Nephron (organoid): ENCODE data around the gene UXS1.

ENCODE experiments used
- H3K27ac Mint-ChIP-seq, 3 experiments: 2 replicates each; pipeline ENCODE4 v1.8.0; 2020; ENCODE audit warnings: mixed read lengths in 3 of 3, mild to moderate bottlenecking in 2 of 3, moderate library complexity in 1 of 3
- H3K27me3 Mint-ChIP-seq: 2 replicates; pipeline ENCODE4 v1.8.0; 2021; ENCODE audit warnings: low read depth, mild to moderate bottlenecking, moderate library complexity, mixed read lengths
- H3K36me3 Mint-ChIP-seq: 2 replicates; pipeline ENCODE4 v1.8.0; 2020; ENCODE audit warnings: low read depth, mixed read lengths
- H3K4me1 Mint-ChIP-seq: 2 replicates; pipeline ENCODE4 v1.8.0; 2020; ENCODE audit warnings: mixed read lengths
- H3K4me3 Mint-ChIP-seq, 3 experiments: 2 replicates each; pipeline ENCODE4 v1.8.0; 2020; ENCODE audit warnings: mild to moderate bottlenecking in 3 of 3, mixed read lengths in 3 of 3, moderate library complexity in 2 of 3
- H3K9me3 Mint-ChIP-seq: 2 replicates; pipeline ENCODE4 v1.8.0; 2020; ENCODE audit warnings: mixed read lengths
- TF ChIP-seq, protein P1 (sequence below), 3 experiments: fragments of 200-600 bp; sonication (generic); IDR thresholded peaks; one replicate each; pipeline ENCODE4 v1.5.0; 2021; ENCODE audit warnings: antibody characterized with exemption in 3 of 3; ENCODE audit not compliant: unreplicated experiment in 3 of 3

UXS1 gene

DNA sequence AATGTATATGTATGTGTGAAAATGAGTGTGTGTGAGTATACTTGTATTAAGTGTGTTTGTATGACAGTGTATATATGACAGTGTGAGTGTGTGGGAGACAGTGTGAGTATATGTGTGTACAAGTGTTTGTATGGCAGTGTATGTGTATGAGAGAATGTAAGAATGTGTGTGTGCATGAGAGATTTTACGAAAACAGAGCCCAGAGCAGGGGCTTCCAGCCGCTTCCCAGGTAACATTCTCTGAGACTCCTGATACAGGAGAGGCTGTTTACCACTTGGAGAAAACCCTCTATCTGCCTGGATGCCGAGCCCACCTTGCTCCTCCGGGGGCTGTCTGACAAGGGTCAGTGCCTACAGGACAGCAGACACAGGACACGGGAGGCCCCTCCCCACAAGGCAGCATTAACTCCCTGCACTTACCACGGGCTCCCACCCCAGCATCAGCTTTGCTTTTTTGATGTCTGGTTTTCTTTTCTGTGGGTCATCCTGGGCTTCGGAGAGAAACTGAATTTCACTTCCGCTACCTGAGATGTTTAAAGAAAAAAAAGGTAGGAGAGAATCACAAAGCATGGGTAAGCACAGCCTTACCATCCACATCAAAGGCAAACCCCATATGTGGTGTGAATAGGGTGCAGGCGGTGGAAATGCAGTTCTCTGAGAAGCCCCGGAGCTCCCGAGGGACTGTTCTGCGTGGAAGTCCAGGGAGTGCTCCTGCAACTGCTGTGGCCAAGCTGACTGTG lies 97.6 kb downstream of the UXS1 start:
- TF ChIP-seq, protein P1, sequence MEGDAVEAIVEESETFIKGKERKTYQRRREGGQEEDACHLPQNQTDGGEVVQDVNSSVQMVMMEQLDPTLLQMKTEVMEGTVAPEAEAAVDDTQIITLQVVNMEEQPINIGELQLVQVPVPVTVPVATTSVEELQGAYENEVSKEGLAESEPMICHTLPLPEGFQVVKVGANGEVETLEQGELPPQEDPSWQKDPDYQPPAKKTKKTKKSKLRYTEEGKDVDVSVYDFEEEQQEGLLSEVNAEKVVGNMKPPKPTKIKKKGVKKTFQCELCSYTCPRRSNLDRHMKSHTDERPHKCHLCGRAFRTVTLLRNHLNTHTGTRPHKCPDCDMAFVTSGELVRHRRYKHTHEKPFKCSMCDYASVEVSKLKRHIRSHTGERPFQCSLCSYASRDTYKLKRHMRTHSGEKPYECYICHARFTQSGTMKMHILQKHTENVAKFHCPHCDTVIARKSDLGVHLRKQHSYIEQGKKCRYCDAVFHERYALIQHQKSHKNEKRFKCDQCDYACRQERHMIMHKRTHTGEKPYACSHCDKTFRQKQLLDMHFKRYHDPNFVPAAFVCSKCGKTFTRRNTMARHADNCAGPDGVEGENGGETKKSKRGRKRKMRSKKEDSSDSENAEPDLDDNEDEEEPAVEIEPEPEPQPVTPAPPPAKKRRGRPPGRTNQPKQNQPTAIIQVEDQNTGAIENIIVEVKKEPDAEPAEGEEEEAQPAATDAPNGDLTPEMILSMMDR (IDR thresholded peaks at IDR 0.05; ENCODE audit: unreplicated experiment in 3 of 3) = no peak
- peaks cover 11% of the 10 kb centered on the region for H3K4me1 Mint-ChIP-seq
- H3K36me3 Mint-ChIP-seq = peaks cover 59% of the 10 kb centered on the region
- H3K9me3 Mint-ChIP-seq = no peaks in the 10 kb centered on the region
- H3K27ac Mint-ChIP-seq = no peak overlapping the region
- no peak overlapping the region for H3K4me3 Mint-ChIP-seq
- H3K27me3 Mint-ChIP-seq = no peaks in the 10 kb centered on the region

DNA sequence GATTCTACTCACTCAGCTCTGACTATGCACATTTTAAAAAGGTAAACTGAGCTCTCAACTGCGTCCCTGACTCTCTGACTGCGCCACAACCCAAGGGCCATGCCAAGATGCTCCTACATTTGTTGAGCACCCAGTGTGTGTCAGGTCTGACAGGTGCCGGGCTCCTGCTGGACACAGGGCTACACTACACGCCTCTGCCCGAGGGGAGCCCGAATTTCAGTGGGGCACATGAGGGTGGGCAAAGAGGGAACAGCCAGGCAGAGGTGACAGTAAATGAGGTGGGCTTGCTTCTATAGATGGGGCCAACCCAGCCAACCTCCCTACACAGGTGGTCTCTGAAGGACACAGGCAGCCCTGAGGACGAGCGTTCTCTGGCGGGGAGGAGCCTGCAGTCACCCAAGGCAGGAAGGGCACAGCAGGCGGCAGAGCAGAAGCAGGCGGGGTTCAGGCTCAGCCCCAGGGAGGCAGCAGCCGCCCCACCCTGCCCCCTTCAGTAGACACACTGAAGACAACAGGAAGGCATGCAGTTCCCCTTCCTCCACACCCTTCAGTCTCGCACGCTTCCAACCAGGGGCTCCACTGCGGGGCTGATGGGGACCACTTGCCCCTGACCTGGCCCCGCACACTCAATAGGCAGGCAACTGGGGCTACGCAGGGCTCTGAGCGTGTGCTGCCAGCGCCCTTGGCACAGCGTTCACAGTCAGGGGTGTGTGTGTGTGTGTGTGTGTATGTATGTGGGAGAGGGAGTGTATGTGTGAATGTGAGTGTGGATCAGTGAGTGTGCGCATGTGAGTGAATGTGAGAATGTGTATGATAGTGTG lies 98.4 kb downstream of the UXS1 start:
- Mint-ChIP-seq H3K4me3 (no peak overlapping the region), H3K27me3 (no peaks in the 10 kb centered on the region), H3K27ac (no peak overlapping the region), H3K4me1 (peaks cover 11% of the 10 kb centered on the region), H3K9me3 (peaks cover 4% of the 10 kb centered on the region), H3K36me3 (peaks cover 63% of the 10 kb centered on the region)
- TF ChIP-seq, protein P1 (IDR thresholded peaks at IDR 0.05; ENCODE audit: unreplicated experiment in 3 of 3) = no peak

DNA sequence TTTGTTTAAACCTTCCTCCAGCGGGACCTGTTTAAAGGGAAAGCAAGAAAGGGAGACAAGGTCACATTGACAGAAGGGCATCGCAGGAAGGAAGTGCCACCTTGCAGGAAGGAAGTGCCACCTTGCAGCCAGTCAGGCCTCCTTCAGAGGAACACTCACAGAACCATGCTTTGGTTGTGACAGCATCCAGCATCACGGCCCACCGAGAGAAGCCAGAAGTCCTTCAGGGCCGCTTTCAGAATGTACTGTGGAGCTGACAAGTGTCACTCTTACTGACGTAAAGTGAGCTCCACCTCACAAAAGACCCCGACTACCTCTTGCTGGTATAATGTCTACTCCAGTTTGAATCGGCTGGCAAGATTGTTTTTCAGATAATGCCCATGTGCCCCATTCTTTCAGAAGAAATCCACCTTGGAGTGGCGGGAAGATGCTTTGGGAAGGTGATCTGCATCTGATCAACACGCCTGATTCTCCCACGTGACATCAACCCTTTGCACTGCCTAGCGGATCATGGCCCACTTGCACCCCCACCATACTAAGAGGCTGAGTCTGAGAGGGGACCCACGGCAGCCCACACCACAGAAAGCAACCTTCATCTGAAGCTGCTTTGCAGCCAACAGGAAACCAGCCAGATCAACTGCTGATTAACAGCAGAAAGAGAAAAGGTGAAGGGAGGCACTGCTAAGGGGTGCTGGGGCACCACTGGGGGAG lies 99.8 kb downstream of the UXS1 start:
- peaks cover 10% of the 10 kb centered on the region for H3K4me1 Mint-ChIP-seq
- H3K9me3 Mint-ChIP-seq = peaks cover 7% of the 10 kb centered on the region
- no peak overlapping the region for H3K4me3 Mint-ChIP-seq
- TF ChIP-seq, protein P1 (IDR thresholded peaks at IDR 0.05; ENCODE audit: unreplicated experiment in 3 of 3) = no peak
- no peak overlapping the region for H3K27ac Mint-ChIP-seq
- peaks cover 62% of the 10 kb centered on the region for H3K36me3 Mint-ChIP-seq
- H3K27me3 Mint-ChIP-seq = no peaks in the 10 kb centered on the region

DNA sequence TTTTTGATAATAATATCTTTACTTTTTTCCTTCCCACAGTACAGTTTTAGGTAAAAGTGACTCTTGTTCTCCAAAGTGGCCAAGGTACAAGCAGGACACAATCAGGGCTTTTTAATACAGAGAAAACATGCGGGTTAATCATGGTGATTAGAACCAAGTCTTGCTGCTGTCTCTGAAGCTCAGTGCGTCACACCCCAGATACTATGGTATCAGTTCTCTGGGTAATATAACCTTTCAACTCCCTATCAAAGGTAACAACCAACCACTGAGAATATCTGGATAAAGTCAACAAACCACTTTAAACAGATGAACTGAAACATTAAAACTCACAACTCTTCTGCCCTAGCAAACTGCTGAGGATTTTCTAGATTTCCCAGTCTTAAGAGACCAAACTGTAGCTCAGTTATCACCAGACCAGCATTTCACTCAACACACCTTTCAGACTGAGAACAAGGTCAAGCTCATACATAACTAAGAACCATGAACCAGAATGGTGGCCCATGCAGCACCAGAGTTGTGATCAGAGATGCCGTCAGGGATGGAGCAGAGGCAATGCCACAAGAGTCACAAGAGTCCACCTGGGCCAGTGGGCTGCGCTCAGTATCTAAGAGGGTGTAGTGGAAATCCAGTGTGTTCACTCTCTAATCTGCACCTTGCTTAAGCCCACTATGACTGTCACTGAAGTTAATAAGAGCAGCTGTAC lies 103.0 kb downstream of the UXS1 start:
- Mint-ChIP-seq H3K27ac (no peak overlapping the region), H3K4me3 (no peak overlapping the region), H3K9me3 (peaks cover 20% of the 10 kb centered on the region), H3K36me3 (peaks cover 57% of the 10 kb centered on the region), H3K27me3 (no peaks in the 10 kb centered on the region), H3K4me1 (peaks cover 4% of the 10 kb centered on the region)
- TF ChIP-seq, protein P1 (IDR thresholded peaks at IDR 0.05; ENCODE audit: unreplicated experiment in 3 of 3) = no peak

DNA sequence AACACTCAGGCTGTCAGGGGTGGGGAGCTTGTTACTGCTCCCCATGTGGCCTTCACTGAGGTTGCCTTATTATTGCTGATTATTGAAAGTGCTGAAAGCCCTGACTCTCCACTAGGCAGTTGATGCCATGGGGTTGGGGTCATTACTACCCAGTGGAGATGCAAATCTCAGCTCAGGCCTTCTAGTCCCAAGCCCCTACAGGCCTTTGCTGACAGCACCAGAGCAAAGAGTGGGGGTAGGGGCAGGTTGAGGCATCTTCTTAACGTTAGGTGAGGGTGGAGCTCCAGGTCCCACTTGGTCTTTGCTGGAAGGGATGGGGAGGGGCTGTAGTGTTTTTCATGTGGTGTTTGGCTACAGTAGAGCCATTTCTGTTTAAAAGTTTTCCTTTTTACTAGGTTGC lies 104.5 kb downstream of the UXS1 start:
- no peak overlapping the region for H3K27ac Mint-ChIP-seq
- H3K36me3 Mint-ChIP-seq = peaks cover 54% of the 10 kb centered on the region
- TF ChIP-seq, protein P1 (IDR thresholded peaks at IDR 0.05; ENCODE audit: unreplicated experiment in 3 of 3) = no peak
- peaks cover 4% of the 10 kb centered on the region for H3K4me1 Mint-ChIP-seq
- H3K4me3 Mint-ChIP-seq = no peak overlapping the region
- peaks cover 20% of the 10 kb centered on the region for H3K9me3 Mint-ChIP-seq
- no peaks in the 10 kb centered on the region for H3K27me3 Mint-ChIP-seq
